Pancreas (tissue), 10 donors: ENCODE data around the gene MACROH2A1. TPM values are rescaled to one million over a fixed set of nuclear protein-coding genes. Genes with fewer than 3 reads are reported as not detected.

Source experiments
- ATAC-seq, 4 donors: fragments of 200-7000 bp; cut with Tn5 transposase; one replicate each; pipeline versions ENCODE4 v1.8.0 to v1.9.1; 2020; ENCODE audit warnings: mild to moderate bottlenecking in 4 of 4, moderate library complexity in 4 of 4
- DNase-seq, 6 donors: peaks; one replicate each; pipeline ENCODE4 v3.0.0-alpha.2; 2020
- FAIRE-seq: peaks from 2 replicates; lab custom pipeline; 2012; peaks lifted over from hg19 to GRCh38; lab: Jason Lieb, UNC
- H3K27ac ChIP-seq, 4 donors: fragments of 200-600 bp; sonication (generic); 1 replicate in 3 of 4; 2 replicates in 1 of 4; pipeline versions ENCODE4 v1.5.0 to v1.8.0; 2020
- H3K27me3 ChIP-seq, 4 donors: fragments of 200-600 bp; one replicate each; pipeline ENCODE4 v1.8.0; 2021
- H3K36me3 ChIP-seq, 3 donors: fragments of 200-600 bp; sonication (generic) in 1 of 3; one replicate each; pipeline versions ENCODE4 v1.5.0 to v1.8.0; 2020 to 2021
- H3K4me1 ChIP-seq, 3 donors: fragments of 200-600 bp; one replicate each; pipeline ENCODE4 v1.8.0; 2021
- H3K4me3 ChIP-seq, 4 donors: fragments of 200-600 bp; sonication (generic) in 2 of 4; one replicate each; pipeline versions ENCODE4 v1.5.0 to v1.8.0; 2020 to 2021
- H3K9me3 ChIP-seq, 4 donors: fragments of 200-600 bp; one replicate each; pipeline ENCODE4 v1.8.0; 2021
- CTCF ChIP-seq, 4 donors: fragments of 200-600 bp; sonication (generic) in 3 of 4; IDR thresholded peaks; one replicate each; pipeline versions ENCODE4 v1.5.0 to v1.8.0; 2021; ENCODE audit warnings: antibody characterized with exemption in 4 of 4
- WGBS, 2 donors: extraction: QIAGEN DNeasy Blood & Tissue Kit; methylation state at CpG; one replicate each; pipeline ENCODE4 v1.1.7; 2013; 5-methylcytosine and 5-hydroxymethylcytosine counted together
- intact Hi-C, 3 donors: fragments of 100-400 bp; cut with DNase I; formaldehyde crosslinking; loops; one replicate each; pipeline versions ENCODE4 v1.11.1 to v1.14.2; 2022
- polyA plus RNA-seq, 2 donors: library from polyadenylated mRNA; stranded (reverse); fragments of 200-250 nt; gene quantifications; one replicate each; pipeline ENCODE4 v1.2.3, GENCODE V29; 2013
- total RNA-seq, 6 donors: library from RNA; stranded (reverse); fragmentation: NEBNext Ultra II Directional in 4 of 6; extraction: Animal tissue kit (Norgen Biotek cat#: 25700) in 4 of 6; gene quantifications; one replicate each; pipeline versions ENCODE4 v1.2.1 to v1.2.4, GENCODE V29; 2021 to 2023
- donor health status: healthy with polysubstance abuse.
- donor health status: DM: no; HTN: no; CAD: no; lungs with moderate emphysema.
- donor health status: DM: no; HTN: no; CAD: no.
- donor health status: control.
- donor health status: control.
- donor health status: Bipolar disorder and iron deficiency.
- donor health status: DM: yes; HTN: yes; CAD: no.
- donor health status: DM: no; HTN: no; CAD: no.
- donor health status: DM: no; HTN: no; CAD: no.
- donor health status: DM: yes; HTN: yes; CAD: no.

Gene MACROH2A1
- total and polyA plus RNA-seq, 8 donors, result 25.7 to 72.1 (median 43.7) TPM

GRCh38 chr5:135422419-135422818, 23.4 kb upstream of the MACROH2A1 start:
- Histone ChIP-seq H3K9me3 (no peaks in the 10 kb centered on the region), H3K36me3 (no peaks in the 10 kb centered on the region), H3K4me3 (no peak overlapping the region), H3K27ac (no peak overlapping the region), H3K4me1 (no peaks in the 10 kb centered on the region), H3K27me3 (peaks cover 0 to 17% (median 3%) of the 10 kb centered on the region in 4 donors)
- TF ChIP-seq CTCF (IDR thresholded peaks at IDR 0.05), result no peak
- intact Hi-C loops, result no loop called here
- FAIRE-seq, result peak; percentile 98
- DNase-seq, result no peak
- ATAC-seq, result no peak

GRCh38 chr5:135417083-135417482, 18.1 kb upstream of the MACROH2A1 start:
- intact Hi-C loops, result no loop called here
- peaks cover 0 to 32% (median 3%) of the 10 kb centered on the region in 4 donors for H3K27me3 ChIP-seq
- H3K9me3 ChIP-seq, result no peaks in the 10 kb centered on the region
- TF ChIP-seq CTCF (IDR thresholded peaks at IDR 0.05), result no peak
- no peaks in the 10 kb centered on the region for H3K4me1 ChIP-seq
- ATAC-seq (no peak), DNase-seq (no peak), FAIRE-seq (no peak)
- H3K36me3 ChIP-seq, result no peaks in the 10 kb centered on the region
- H3K4me3 ChIP-seq, result no peak overlapping the region
- H3K27ac ChIP-seq, result no peak overlapping the region

- Histone ChIP-seq H3K9me3 (no peaks in the 10 kb centered on the region), H3K36me3 (no peaks in the 10 kb centered on the region), H3K27me3 (no peaks in the 10 kb centered on the region), H3K4me3 (no peak overlapping the region), H3K4me1 (no peaks in the 10 kb centered on the region), H3K27ac (no peak overlapping the region)
- 70 to 81% methylated on average over 2 of the region's 2 CpGs for WGBS, 2 donors
- no peak for FAIRE-seq
- no peak for TF ChIP-seq CTCF (IDR thresholded peaks at IDR 0.05)
- intact Hi-C loops, result no loop called here
- DNase-seq, result no peak
- no peak for ATAC-seq
These were observed 6.1 kb upstream of the MACROH2A1 start for GRCh38 chr5:135405082-135405481.

- H3K4me1 ChIP-seq, result peaks cover 0 to 10% (median 8%) of the 10 kb centered on the region in 3 donors
- no peak for TF ChIP-seq CTCF (IDR thresholded peaks at IDR 0.05)
- no peaks in the 10 kb centered on the region for H3K27me3 ChIP-seq
- ATAC-seq (no peak), DNase-seq (no peak), FAIRE-seq (no peak)
- H3K4me3 ChIP-seq, result no peak overlapping the region
- no peaks in the 10 kb centered on the region for H3K9me3 ChIP-seq
- H3K36me3 ChIP-seq, result no peaks in the 10 kb centered on the region
- intact Hi-C loops, result no loop called here
- H3K27ac ChIP-seq, result no peak overlapping the region
- WGBS, 2 donors, result 67 to 87% methylated on average over 2 of the region's 2 CpGs
These were observed 3.0 kb upstream of the MACROH2A1 start for GRCh38 chr5:135402031-135402430.

- FAIRE-seq (no peak), DNase-seq (no peak), ATAC-seq (no peak)
- Histone ChIP-seq H3K9me3 (no peaks in the 10 kb centered on the region), H3K36me3 (no peaks in the 10 kb centered on the region), H3K4me3 (no peak overlapping the region), H3K27ac (no peak overlapping the region), H3K27me3 (no peaks in the 10 kb centered on the region), H3K4me1 (peaks cover 0 to 14% (median 8%) of the 10 kb centered on the region in 3 donors)
- WGBS, 2 donors, result 54 to 58% methylated on average over 5 of the region's 5 CpGs
- intact Hi-C loops, result no loop called here
- TF ChIP-seq CTCF (IDR thresholded peaks at IDR 0.05), result no peak
These were observed 1.8 kb upstream of the MACROH2A1 start for GRCh38 chr5:135400866-135401265.
